Gastrocnemius medialis (tissue), 4 donors: Measurements from ENCODE around the gene EGF. TPM values are rescaled to one million over a fixed set of nuclear protein-coding genes. Genes with fewer than 3 reads are reported as not detected.
A peak's percentile ranks its signal among the peaks of the same experiment; 100 is the strongest.

Source experiments
- ATAC-seq, 2 donors: fragments of 150-250 bp; one replicate each; pipeline ENCODE4 v1.9.1; 2016
- DNase-seq, 2 donors: peaks; one replicate each; pipeline ENCODE4 v3.0.0-alpha.2; 2019
- H3K27ac ChIP-seq, 4 donors: fragments of 200-600 bp; sonication (generic); 1 replicate in 1 of 4; 2 replicates in 3 of 4; pipeline ENCODE4 v1.5.1; 2016 to 2018; ENCODE audit warnings: mild to moderate bottlenecking in 2 of 4, moderate library complexity in 1 of 4
- H3K27me3 ChIP-seq, 3 donors: fragments of 200-600 bp; sonication (generic) in 2 of 3; 1 replicate in 1 of 3; 2 replicates in 2 of 3; pipeline versions ENCODE4 v1.5.1 to v1.6.0; 2016 to 2019; ENCODE audit warnings: mild to moderate bottlenecking in 1 of 3, moderate library complexity in 1 of 3
- H3K36me3 ChIP-seq, 2 donors: fragments of 200-600 bp; sonication (generic) in 1 of 2; one replicate each; pipeline ENCODE4 v1.5.1; 2017 to 2018
- H3K4me1 ChIP-seq, 2 donors: fragments of 200-600 bp; sonication (generic) in 1 of 2; one replicate each; pipeline ENCODE4 v1.5.1; 2016 to 2017; ENCODE audit warnings: mild to moderate bottlenecking in 2 of 2
- H3K4me3 ChIP-seq, 4 donors: fragments of 200-600 bp; sonication (generic) in 3 of 4; 1 replicate in 1 of 4; 2 replicates in 3 of 4; pipeline ENCODE4 v1.5.1; 2016 to 2019; ENCODE audit warnings: mild to moderate bottlenecking in 2 of 4
- H3K9me3 ChIP-seq, 3 donors: fragments of 200-600 bp; sonication (generic) in 2 of 3; 1 replicate in 1 of 3; 2 replicates in 2 of 3; pipeline ENCODE4 v1.5.1; 2016 to 2019
- POLR2A ChIP-seq, 2 donors: fragments of 450-650 bp; IDR thresholded peaks; one replicate each; pipeline ENCODE4 v1.6.1; 2017; ENCODE audit warnings: antibody characterized with exemption in 2 of 2, mild to moderate bottlenecking in 2 of 2, moderate library complexity in 2 of 2
- in situ Hi-C, 4 donors: fragments of 200-750 bp; cut with MboI; loops; one replicate each; pipeline versions ENCODE4 v1.15.0 to v1.8.0; 2017; ENCODE audit warnings: low sequenced_read_pairs in 4 of 4
- intact Hi-C: fragments of 100-400 bp; cut with DNase I; formaldehyde crosslinking; loops from one replicate; pipeline ENCODE4 v1.15.1; 2023; ENCODE audit warnings: low total_unique reads
- total RNA-seq, 4 donors: library from RNA; depleted of rRNA; stranded (reverse); fragments of >200 nt; gene quantifications; one replicate each; pipeline versions ENCODE4 v1.1.0 to v1.2.3, GENCODE V29; 2016
- TF ChIP-seq, protein P1 (sequence below), 5 experiments: fragments of 450-650 bp in 3 of 5; fragments of 200-600 bp in 2 of 5; sonication (generic) in 2 of 5; IDR thresholded peaks in 4 of 5; conservative IDR thresholded peaks in 1 of 5; 1 replicate in 4 of 5; 2 replicates in 1 of 5; pipeline ENCODE4 v1.5.1; 2016 to 2019; ENCODE audit warnings: antibody characterized with exemption in 5 of 5, mild to moderate bottlenecking in 3 of 5, moderate library complexity in 3 of 5

Gene EGF
- total RNA-seq, 4 donors from 2014 or later = 12.1 to 58.5 (median 21.3) TPM

DNA sequence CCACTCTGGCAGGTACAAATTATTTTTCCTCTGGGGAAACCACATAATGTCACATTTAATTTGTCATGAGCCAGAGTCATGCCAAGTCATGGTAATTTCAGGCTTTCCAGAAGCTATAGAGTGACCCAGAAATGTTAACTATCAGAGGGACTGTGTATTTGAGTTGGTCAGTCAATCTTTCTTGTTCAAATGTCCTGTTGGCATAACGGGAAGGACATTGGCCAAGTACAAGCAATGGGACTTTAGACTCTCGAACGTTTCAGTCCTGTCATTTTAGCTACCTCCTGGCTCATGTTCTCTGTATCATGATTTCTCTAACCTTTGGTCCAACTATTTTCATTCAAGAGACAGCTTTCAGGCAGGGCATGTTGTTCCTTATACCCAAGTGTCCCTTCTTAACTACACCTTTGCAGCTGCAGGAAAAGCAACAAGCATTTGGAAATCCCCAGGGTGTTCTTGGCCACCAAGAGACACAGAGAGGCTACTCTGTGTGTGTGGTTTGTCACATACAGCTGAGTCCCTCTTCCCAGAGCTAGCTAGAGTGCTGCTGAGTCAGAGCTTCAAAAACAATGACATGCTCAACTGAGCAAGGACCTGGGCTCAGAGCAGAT lies 142.6 kb downstream of the EGF start:
- Histone ChIP-seq H3K27ac (no peak overlapping the region), H3K9me3 (no peaks in the 10 kb centered on the region), H3K36me3 (no peaks in the 10 kb centered on the region), H3K4me3 (no peak overlapping the region), H3K4me1 (no peaks in the 10 kb centered on the region), H3K27me3 (no peaks in the 10 kb centered on the region)
- intact Hi-C loops = no loop called here
- ATAC-seq = peak in 1 of 2 donors; percentile 25
- in situ Hi-C loops = loop anchor here in 2 of 4 donors (10.0 kb wide), 1 partner anchor 150 kb away; no protein-coding TSS in a partner anchor
- TF ChIP-seq POLR2A (IDR thresholded peaks at IDR 0.05) = no peak
- TF ChIP-seq, protein P1, sequence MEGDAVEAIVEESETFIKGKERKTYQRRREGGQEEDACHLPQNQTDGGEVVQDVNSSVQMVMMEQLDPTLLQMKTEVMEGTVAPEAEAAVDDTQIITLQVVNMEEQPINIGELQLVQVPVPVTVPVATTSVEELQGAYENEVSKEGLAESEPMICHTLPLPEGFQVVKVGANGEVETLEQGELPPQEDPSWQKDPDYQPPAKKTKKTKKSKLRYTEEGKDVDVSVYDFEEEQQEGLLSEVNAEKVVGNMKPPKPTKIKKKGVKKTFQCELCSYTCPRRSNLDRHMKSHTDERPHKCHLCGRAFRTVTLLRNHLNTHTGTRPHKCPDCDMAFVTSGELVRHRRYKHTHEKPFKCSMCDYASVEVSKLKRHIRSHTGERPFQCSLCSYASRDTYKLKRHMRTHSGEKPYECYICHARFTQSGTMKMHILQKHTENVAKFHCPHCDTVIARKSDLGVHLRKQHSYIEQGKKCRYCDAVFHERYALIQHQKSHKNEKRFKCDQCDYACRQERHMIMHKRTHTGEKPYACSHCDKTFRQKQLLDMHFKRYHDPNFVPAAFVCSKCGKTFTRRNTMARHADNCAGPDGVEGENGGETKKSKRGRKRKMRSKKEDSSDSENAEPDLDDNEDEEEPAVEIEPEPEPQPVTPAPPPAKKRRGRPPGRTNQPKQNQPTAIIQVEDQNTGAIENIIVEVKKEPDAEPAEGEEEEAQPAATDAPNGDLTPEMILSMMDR (IDR thresholded peaks at IDR 0.05 in 4 of 5, conservative IDR thresholded peaks at IDR 0.05 in 1 of 5) = no peak
- no peak for DNase-seq

DNA sequence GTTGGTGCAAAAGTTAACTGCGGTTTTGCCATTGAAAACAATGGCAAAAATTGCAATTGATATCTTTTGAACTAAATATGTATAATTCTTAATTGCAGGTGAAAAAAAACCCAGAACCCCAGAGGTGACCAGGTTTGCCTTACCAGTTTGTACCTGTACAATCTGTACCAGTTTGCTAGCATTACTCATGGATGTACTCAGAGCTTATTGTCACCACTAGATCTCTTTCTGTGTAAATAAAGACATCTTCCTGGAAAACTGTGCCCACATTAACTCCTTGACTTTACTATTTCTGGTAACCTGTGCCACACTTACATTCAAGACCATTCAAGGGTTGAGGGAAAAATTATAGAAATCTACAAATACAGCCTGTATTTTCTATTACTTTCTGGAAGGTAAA lies 146.0 kb downstream of the EGF start:
- Histone ChIP-seq H3K9me3 (no peaks in the 10 kb centered on the region), H3K36me3 (no peaks in the 10 kb centered on the region), H3K4me3 (no peak overlapping the region), H3K4me1 (no peaks in the 10 kb centered on the region), H3K27me3 (no peaks in the 10 kb centered on the region), H3K27ac (no peak overlapping the region)
- ATAC-seq (no peak), DNase-seq (no peak)
- TF ChIP-seq POLR2A (IDR thresholded peaks at IDR 0.05) = no peak
- TF ChIP-seq, protein P1 (IDR thresholded peaks at IDR 0.05 in 4 of 5, conservative IDR thresholded peaks at IDR 0.05 in 1 of 5) = no peak
- intact Hi-C loops (no loop called here), in situ Hi-C loops (loop anchor here in 2 of 4 donors (10.0 kb wide), 1 partner anchor 146 kb away; no protein-coding TSS in a partner anchor)

DNA sequence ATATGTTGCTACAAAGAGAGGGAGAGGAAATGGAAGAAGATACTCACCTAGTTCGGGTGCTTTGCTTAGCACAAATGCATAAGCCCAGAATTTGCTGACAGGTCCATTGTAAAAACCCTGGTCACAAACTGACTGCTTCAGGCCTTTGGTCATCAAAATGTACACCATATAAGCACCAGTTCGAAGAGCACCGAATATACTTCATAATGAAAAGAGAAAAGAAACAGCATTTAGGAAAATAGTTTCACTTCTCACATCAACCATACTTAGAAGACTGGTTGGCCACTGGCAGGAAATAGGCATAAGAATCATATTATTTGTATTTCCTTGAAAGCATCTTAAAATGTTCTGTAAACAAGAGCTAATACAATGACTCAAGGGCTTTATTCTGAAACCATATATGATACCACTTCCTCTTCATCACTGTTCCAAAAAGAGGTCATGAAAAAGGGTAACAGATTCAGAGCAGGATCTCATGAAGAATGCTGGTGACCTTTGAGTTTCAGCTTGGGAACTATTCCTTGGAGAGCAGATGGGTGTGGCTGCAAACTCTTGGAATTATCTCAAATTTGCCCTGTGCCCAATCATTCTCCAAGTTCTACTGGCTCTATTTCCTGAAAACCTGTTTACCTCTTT lies 147.0 kb downstream of the EGF start:
- Histone ChIP-seq H3K4me1 (no peaks in the 10 kb centered on the region), H3K9me3 (no peaks in the 10 kb centered on the region), H3K4me3 (no peak overlapping the region), H3K27ac (no peak overlapping the region), H3K27me3 (no peaks in the 10 kb centered on the region), H3K36me3 (no peaks in the 10 kb centered on the region)
- DNase-seq (no peak), ATAC-seq (no peak)
- TF ChIP-seq, protein P1 (IDR thresholded peaks at IDR 0.05 in 4 of 5, conservative IDR thresholded peaks at IDR 0.05 in 1 of 5) = no peak
- TF ChIP-seq POLR2A (IDR thresholded peaks at IDR 0.05) = no peak
- intact Hi-C loops = no loop called here
- in situ Hi-C loops = loop anchor here in 2 of 4 donors (10.0 kb wide), 1 partner anchor 145 kb away; no protein-coding TSS in a partner anchor

DNA sequence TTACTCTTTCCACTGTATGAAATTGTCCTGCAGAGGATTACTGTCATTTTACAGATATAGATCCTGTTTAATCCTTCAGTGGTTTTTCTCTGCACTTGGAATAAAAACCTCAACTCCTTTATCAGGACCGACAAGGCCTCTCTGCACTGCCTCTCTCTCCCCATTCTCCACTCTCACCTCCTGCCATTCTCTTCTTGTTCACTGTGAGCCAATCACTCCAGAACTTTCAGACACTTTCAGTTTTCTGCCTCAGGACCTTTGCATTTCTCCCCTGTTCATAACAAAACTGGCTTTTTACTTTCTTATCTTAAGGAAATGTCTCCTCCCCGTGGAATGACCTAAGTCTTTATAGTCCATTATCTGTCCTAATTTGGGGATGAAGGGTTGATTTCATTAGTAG lies 148.4 kb downstream of the EGF start:
- Histone ChIP-seq H3K27ac (no peak overlapping the region), H3K9me3 (no peaks in the 10 kb centered on the region), H3K4me3 (no peak overlapping the region), H3K27me3 (no peaks in the 10 kb centered on the region), H3K36me3 (no peaks in the 10 kb centered on the region), H3K4me1 (no peaks in the 10 kb centered on the region)
- in situ Hi-C loops (no loop called here), intact Hi-C loops (no loop called here)
- no peak for ATAC-seq
- DNase-seq = no peak
- TF ChIP-seq, protein P1 (IDR thresholded peaks at IDR 0.05 in 4 of 5, conservative IDR thresholded peaks at IDR 0.05 in 1 of 5) = no peak
- TF ChIP-seq POLR2A (IDR thresholded peaks at IDR 0.05) = no peak

Other genes starting within 250 kb of the EGF start
- 10 to 100 TPM in 1 of 4 donors, 1 to 10 TPM in 3; 6.6 to 25.2 (median 9.0) TPM for gene CASP6, start 209.4 kb upstream of the EGF start, total RNA-seq
- 10 to 100 TPM; 26.7 to 83.1 (median 57.6) TPM for gene PLA2G12A, start 182.8 kb upstream of the EGF start, total RNA-seq
- 1 to 10 TPM; 1.1 to 3.7 (median 3.3) TPM for gene CFI, start 110.9 kb upstream of the EGF start, total RNA-seq
- gene GAR1, start 97.1 kb upstream of the EGF start, total RNA-seq = 1 to 10 TPM; 2.8 to 7.2 (median 3.5) TPM
- gene RRH, start 84.9 kb upstream of the EGF start, total RNA-seq = not detected
- gene LRIT3, start 64.8 kb upstream of the EGF start, total RNA-seq = under 1 TPM in 2 of 4 donors, not detected in 2; 0.15 to 0.25 TPM